OCI-LY7 (cell line): ENCODE measurements around the gene FGF5. TPM values are rescaled to one million over a fixed set of nuclear protein-coding genes. Genes with fewer than 3 reads are reported as not detected.

Experiments used
- BruUV-seq: library from RNA; stranded (reverse); fragments of 400-500 nt; replicated peaks from 2 replicates; lab custom pipeline; 2021; lab: Mats Ljungman, UMichigan
- CTCF ChIA-PET: fragments of 300-600 bp; sonication (Branson Sonifier 250); formaldehyde crosslinking; loops from one replicate; lab custom pipeline; 2022; ENCODE audit warnings: antibody characterized with exemption; ENCODE audit not compliant: unreplicated experiment; lab: Charles Lee
- POLR2A ChIA-PET: fragments of 300-600 bp; sonication (Branson Sonifier 250); formaldehyde crosslinking; loops from one replicate; lab custom pipeline; 2022; ENCODE audit warnings: antibody characterized with exemption; lab: Charles Lee
- DNase-seq: peaks from one replicate; pipeline ENCODE4 v3.0.0-alpha.2; 2015; ENCODE audit warnings: low spot score
- H2AFZ ChIP-seq: fragments of 200-600 bp; sonication (generic), shearing (Covaris generic); 2 replicates; pipeline ENCODE4 v1.6.1; 2014; ENCODE audit warnings: mild to moderate bottlenecking, antibody characterized with exemption, low read length, moderate library complexity
- H3K27ac ChIP-seq: fragments of 200-600 bp; sonication (generic); 2 replicates; pipeline ENCODE4 v1.5.1; 2014; ENCODE audit warnings: mixed run types, low read depth, mild to moderate bottlenecking, moderate library complexity, low read length, inconsistent platforms; ENCODE audit not compliant: poor library complexity, severe bottlenecking
- H3K36me3 ChIP-seq: fragments of 200-600 bp; sonication (generic); 2 replicates; pipeline ENCODE4 v1.6.1; 2014; ENCODE audit warnings: mild to moderate bottlenecking, antibody characterized with exemption, low read length, moderate library complexity, mixed read lengths; ENCODE audit not compliant: insufficient read depth
- H3K4me1 ChIP-seq: fragments of 200-600 bp; sonication (generic); 2 replicates; pipeline ENCODE4 v1.5.1; 2014; ENCODE audit warnings: mild to moderate bottlenecking, low read length; ENCODE audit not compliant: insufficient read depth, poor library complexity, severe bottlenecking
- H3K4me2 ChIP-seq: fragments of 200-600 bp; sonication (generic); 2 replicates; pipeline ENCODE4 v1.6.1; 2014; ENCODE audit warnings: mild to moderate bottlenecking, low read length
- H3K4me3 ChIP-seq: fragments of 200-600 bp; sonication (generic); 2 replicates; pipeline ENCODE4 v1.5.1; 2014; ENCODE audit warnings: mild to moderate bottlenecking, low read depth, low read length; ENCODE audit not compliant: poor library complexity, severe bottlenecking
- H3K79me2 ChIP-seq: fragments of 200-600 bp; sonication (generic); 2 replicates; pipeline ENCODE4 v1.6.1; 2016; ENCODE audit warnings: low read depth, mild to moderate bottlenecking, low read length, moderate library complexity, mixed read lengths; ENCODE audit not compliant: insufficient read depth
- H3K9me2 ChIP-seq: fragments of 200-600 bp; sonication (generic); 2 replicates; pipeline ENCODE4 v1.6.1; 2016; ENCODE audit warnings: mild to moderate bottlenecking, low read length, mixed read lengths; ENCODE audit not compliant: insufficient read depth
- H3K9me3 ChIP-seq: fragments of 200-600 bp; sonication (generic); 2 replicates; pipeline ENCODE4 v1.6.1; 2014; ENCODE audit warnings: mild to moderate bottlenecking, mixed run types, low read length, mixed read lengths
- H4K20me1 ChIP-seq: fragments of 200-600 bp; sonication (generic); 2 replicates; pipeline ENCODE4 v1.6.1; 2014; ENCODE audit warnings: mild to moderate bottlenecking, antibody characterized with exemption, low read length, moderate library complexity, mixed read lengths; ENCODE audit not compliant: insufficient read depth
- CTCF ChIP-seq: fragments of 200-600 bp; sonication (generic); conservative IDR thresholded peaks from 2 replicates; pipeline ENCODE4 v1.5.1; 2014; ENCODE audit warnings: mild to moderate bottlenecking, antibody characterized with exemption, low read length, moderate library complexity, mixed read lengths
- EZH2phosphoT487 ChIP-seq: fragments of 200-600 bp; sonication (generic); IDR thresholded peaks from 2 replicates; pipeline ENCODE4 v1.6.1; 2018; ENCODE audit warnings: low read depth, borderline replicate concordance, mild to moderate bottlenecking, mixed run types, antibody characterized with exemption, low read length, moderate library complexity, mixed read lengths
- intact Hi-C: fragments of 100-400 bp; cut with micrococcal nuclease; formaldehyde crosslinking; loops from one replicate; pipeline ENCODE4 v1.10.0; 2022; ENCODE audit not compliant: unreplicated experiment
- total RNA-seq, 2 experiments: library from RNA; depleted of rRNA in 1 of 2; stranded (reverse); fragments of >200 nt in 1 of 2; shearing (Covaris generic) in 1 of 2; gene quantifications; 2 replicates each; pipeline ENCODE4 v1.2.3, GENCODE V29; 2014 to 2022

FGF5 gene
- total RNA-seq, 2 experiments from 2014 or later, result 0.06 TPM; not detected in 1

GRCh38 chr4:80220711-80221110, 45.8 kb upstream of the FGF5 start:
- H3K4me1 ChIP-seq, result no peaks in the 10 kb centered on the region
- CTCF ChIA-PET, result interaction anchor here (1.3 kb wide), 1 partner anchor 18 kb away, joined by 3 read pairs; no protein-coding TSS in a partner anchor
- no peaks in the 10 kb centered on the region for H3K79me2 ChIP-seq
- no peaks in the 10 kb centered on the region for H3K9me2 ChIP-seq
- no peak overlapping the region for H3K4me3 ChIP-seq
- POLR2A ChIA-PET, result interaction anchor here (0.7 to 2.4 kb wide), 4 partner anchors 10 to 36 kb away, joined by 3 to 7 read pairs (median 4); no protein-coding TSS in a partner anchor
- H4K20me1 ChIP-seq, result no peaks in the 10 kb centered on the region
- H2AFZ ChIP-seq, result no peak overlapping the region
- no peak overlapping the region for H3K4me2 ChIP-seq
- intact Hi-C loops, result no loop called here
- H3K36me3 ChIP-seq, result no peaks in the 10 kb centered on the region
- no peak for TF ChIP-seq EZH2phosphoT487
- TF ChIP-seq CTCF, result no peak
- no TSS peak for BruUV-seq
- H3K9me3 ChIP-seq, result no peaks in the 10 kb centered on the region
- no peak for DNase-seq
- H3K27ac ChIP-seq, result no peak overlapping the region

GRCh38 chr4:80221161-80221560, 45.3 kb upstream of the FGF5 start:
- peak; percentile 7 for DNase-seq
- H3K27ac ChIP-seq, result no peak overlapping the region
- no peaks in the 10 kb centered on the region for H3K4me1 ChIP-seq
- H3K79me2 ChIP-seq, result no peaks in the 10 kb centered on the region
- H3K9me3 ChIP-seq, result no peaks in the 10 kb centered on the region
- no peak overlapping the region for H3K4me3 ChIP-seq
- no peak overlapping the region for H2AFZ ChIP-seq
- TF ChIP-seq CTCF (peak; percentile 71), EZH2phosphoT487 (no peak)
- H3K36me3 ChIP-seq, result no peaks in the 10 kb centered on the region
- POLR2A ChIA-PET, result interaction anchor here (0.6 to 2.4 kb wide), 3 partner anchors 10 to 23 kb away, joined by 3 to 7 read pairs (median 3); no protein-coding TSS in a partner anchor
- H4K20me1 ChIP-seq, result no peaks in the 10 kb centered on the region
- CTCF ChIA-PET, result no interaction called here
- H3K9me2 ChIP-seq, result no peaks in the 10 kb centered on the region
- intact Hi-C loops, result no loop called here
- no TSS peak for BruUV-seq
- no peak overlapping the region for H3K4me2 ChIP-seq

GRCh38 chr4:80225595-80225994, 40.9 kb upstream of the FGF5 start:
- Histone ChIP-seq H3K79me2 (no peaks in the 10 kb centered on the region), H2AFZ (no peak overlapping the region), H3K36me3 (no peaks in the 10 kb centered on the region), H4K20me1 (no peaks in the 10 kb centered on the region), H3K4me3 (no peak overlapping the region), H3K27ac (no peak overlapping the region), H3K4me2 (no peak overlapping the region), H3K9me2 (no peaks in the 10 kb centered on the region), H3K9me3 (no peaks in the 10 kb centered on the region), H3K4me1 (no peaks in the 10 kb centered on the region)
- DNase-seq, result no peak
- intact Hi-C loops, result no loop called here
- ChIA-PET POLR2A (interaction anchor here (0.6 kb wide), 1 partner anchor 55 kb away, joined by 3 read pairs; no protein-coding TSS in a partner anchor), CTCF (no interaction called here)
- TF ChIP-seq CTCF, result no peak
- TF ChIP-seq EZH2phosphoT487, result no peak
- no TSS peak for BruUV-seq
